ENCODE measurements around the gene DDX18.

GRCh38 chr2:117859924-117860647 is 45.6 kb downstream of the DDX18 start:
- no peak for TF ChIP-seq CTCF (IDR thresholded peaks at IDR 0.05; ENCODE audit: insufficient read depth, low read length, poor library complexity, severe bottlenecking)
- TF ChIP-seq EZH2phosphoT487 (conservative IDR thresholded peaks at IDR 0.05; ENCODE audit: low read length) = no peak
